GM19351 (cell line): ENCODE data around the gene AGA.

Source experiments
- ATAC-seq: cut with Tn5 transposase; IDR thresholded peaks from one replicate; pipeline ENCODE4 v1.9.1; 2021; ENCODE audit warnings: mild to moderate bottlenecking, moderate library complexity; ENCODE audit not compliant: unreplicated experiment

Gene AGA

DNA sequence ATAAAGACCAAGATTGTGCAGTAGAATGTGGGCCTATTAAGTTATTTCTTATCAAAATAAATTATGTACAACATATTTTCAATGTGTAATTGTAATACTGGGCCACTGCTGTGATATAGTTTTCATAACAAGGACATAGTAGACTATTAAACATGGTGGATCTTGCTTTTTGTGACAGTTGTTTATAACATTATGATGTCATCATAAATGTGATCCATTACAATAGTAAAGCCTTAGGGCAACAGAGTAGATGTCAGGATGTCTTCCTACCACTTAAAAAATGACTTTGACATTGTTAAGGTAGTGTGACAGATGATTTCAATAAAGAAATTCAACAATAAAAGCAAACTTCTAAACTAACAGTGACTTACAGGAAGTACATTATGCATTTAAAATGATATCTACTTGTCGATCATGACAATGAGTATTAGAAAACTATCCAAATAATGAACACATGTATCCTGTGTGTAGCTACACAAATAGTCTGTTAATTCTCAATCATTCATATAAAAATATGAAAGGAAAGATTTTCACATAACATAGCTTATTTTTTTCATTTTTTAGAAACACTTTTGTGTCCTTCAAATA is 5.3 kb upstream of the AGA start:
- no peak for ATAC-seq

DNA sequence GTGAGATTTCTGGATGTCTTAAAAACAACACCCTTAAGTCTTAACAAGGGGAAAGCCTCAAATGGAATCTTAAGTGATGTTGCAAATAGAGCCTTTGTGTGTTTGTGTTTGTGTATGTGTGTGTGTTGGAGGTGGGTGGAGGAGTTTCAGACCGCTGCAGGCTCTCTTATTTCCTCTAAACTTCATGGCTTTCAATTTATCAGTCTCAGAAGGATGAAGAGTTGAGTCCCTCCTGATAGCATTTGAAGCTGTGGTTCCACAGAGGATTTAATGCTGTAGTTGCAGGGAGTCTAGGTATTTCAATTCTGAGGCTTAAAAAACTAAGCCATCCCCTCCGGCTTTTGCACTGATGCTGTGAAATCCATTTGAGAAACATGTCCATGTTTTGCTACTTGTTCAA is 4.3 kb upstream of the AGA start:
- ATAC-seq: no peak

DNA sequence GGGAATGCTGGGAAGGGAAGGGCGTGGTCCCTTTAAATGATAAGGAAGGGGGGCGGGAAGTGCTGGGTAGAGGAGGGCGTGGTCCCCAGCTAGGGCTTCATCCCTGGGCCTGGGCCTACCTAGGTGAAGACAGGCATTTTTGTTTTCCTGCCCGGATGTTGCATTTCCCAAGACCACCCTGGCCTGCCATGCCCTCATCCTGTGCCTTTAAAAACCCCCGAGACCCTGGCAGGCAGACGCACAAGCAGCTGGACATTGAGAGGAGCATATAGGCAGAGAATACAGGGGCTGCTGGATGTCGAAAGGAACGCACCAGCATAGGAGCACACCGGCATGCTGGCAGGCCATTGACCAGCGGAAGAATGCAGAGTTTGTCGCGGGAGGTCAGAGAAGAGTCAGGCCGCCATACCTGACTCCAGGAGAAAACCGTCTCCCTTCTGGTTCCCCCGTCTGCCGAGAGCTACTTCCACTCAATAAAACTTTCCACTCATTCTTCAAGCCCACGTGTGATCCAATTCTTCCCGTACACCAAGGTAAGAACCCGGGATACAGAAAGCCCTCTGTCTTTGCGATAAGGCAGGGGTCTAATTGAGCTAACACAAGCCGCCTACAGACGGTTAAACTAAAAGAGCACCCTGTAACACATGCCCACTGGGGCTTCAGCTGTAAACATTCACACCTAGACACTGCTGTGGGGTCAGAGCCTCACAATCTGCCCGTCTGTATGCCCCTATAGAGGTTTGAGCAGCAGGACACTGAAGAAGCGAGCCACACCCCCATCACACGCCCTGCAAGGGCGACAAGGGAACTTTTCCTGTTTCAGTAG is 2.9 kb upstream of the AGA start:
- no peak for ATAC-seq

DNA sequence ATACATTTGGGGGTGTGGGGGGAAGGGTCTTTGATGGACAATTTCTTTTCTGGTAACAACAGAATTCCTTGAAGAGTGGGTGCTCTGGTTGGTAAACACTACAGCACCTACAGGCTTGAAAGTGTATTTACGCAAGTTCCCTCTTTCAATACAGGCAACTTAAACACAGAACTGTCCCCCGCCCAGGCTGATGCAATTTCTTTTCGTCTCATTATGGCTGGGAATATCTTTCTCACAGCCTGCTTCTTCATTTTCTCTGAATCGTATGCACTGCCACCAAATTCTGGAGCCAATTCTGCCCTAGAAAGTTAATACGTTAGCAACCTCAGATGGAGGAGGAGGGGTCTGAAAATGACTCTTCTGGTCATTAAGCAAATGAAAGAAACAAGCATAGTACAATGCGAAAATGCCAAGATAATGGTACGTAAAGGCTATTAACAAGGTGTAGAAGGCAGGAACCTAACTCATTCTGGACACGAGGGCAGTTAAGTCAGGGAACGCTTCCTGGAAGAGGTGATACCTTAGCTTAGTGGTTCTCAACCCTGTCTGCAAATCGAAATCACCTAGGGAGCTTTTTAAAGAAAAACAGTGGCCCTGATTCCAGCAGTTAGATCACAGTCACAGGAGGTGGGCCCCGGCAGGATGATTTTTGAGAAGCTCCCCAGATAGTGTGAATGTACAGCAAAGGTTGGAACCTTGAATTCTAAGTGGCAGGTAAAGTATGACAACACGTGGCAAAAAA is 1.0 kb downstream of the AGA start:
- peak; percentile 42 for ATAC-seq

DNA sequence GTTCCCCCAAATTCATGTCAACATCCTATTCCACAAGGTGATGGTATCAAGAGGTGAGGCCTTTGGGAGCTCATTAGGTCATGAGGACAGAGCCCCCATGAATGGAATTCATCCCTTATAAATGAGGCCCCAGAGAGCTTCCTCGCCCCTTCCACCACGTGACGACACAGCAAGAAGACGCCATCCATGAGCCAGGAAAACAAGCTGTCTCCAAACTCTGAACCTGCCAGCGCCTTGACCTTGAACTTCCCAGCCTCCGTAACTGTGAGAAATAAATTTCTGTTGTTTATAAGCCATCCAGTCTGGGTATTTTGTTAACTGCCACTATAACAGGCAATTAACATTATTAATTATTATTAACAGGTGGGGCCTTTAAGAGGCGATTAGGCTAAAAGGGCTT is 5.8 kb downstream of the AGA start:
- ATAC-seq: no peak

DNA sequence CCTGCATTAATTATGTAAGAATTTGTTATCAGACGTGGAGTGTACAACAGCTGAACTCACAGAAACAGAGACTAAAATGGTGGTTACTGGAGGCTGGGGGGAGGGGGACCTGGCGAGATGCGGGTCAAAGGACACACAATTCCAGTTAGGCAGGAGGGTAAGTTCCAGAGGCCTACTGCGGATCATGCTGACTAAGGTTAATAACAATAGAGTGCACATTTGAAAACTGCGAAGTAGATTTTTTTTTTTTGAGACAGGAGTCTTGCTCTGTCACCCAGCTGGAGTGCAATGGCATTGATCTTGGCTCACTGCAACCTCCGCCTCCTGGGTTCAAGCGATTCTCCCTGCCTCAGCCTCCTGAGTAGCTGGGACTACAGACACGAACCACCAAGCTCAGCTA is 7.6 kb downstream of the AGA start:
- no peak for ATAC-seq

DNA sequence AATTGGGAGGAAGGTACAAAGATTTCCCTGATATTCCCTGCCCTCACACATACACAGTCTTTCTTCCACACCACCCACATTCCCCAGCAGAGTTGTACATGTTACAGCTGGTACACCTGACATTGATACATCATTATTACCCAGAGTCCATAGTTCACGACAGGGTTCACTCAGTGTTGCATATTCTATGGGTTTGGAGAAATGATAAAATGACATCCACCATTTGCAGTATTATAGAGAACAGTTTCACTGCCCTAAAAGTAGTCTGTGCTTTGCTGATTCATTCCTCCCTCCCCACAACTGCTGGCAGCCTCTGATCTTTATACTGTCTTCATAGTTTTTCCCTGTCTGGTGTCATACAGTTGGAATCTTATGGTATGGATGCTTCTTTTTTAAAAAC is 15.0 kb downstream of the AGA start:
- ATAC-seq: no peak

DNA sequence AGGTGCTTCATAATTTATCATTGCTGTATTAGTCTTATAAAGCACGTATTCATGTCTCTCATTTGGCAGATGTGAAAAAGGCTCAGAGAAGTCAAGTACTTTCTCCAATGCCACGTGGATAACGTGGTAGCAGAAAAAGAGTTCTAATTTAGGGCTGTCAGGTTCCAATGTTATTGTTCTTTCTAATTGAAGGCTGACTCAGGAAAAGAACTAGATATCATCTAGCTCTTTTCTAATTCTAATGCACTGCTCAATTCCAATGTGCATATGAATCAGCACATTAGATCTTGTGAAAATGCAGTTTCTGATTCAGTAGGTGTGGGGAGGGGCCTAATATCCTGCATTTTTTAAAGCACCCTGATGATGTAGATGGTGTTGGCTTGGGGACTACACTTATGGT is 22.8 kb downstream of the AGA start:
- no peak for ATAC-seq

DNA sequence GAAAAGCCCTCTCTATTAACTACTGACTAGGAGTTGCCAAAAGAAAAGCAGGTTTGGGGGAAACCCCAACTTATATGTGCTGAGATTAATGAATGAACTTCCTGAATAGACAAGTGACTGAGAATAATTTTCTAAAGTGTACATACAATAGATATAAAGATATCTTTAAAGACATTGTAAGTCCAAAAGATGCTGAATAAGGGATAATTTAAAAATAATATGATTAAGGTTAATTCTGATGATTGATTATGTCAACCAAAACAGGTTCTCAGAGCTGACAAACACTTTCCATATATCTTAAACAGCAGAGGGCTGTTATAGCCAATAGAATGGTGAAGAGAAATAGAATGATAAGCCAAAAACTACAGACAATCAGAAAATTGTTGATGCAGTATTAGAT is 28.6 kb downstream of the AGA start:
- ATAC-seq: no peak

DNA sequence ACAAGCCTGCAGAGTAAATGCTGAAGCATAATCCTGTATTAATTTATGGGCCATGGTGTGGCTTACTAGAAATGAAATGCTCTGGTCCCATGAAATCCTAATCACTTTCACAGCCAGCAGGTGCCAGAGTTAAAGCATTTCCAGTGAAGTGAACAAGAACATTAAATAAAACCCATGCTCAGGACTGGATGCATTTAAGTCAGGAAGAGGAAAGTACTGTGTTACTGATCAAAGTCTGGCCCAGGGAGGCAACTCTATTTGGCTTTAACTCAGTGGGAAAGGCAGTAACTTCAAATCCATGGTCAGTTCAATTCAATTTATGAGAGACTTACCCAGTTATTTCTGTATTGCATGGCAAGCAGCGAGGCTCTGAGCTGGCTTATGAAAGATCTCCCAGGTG is 29.2 kb downstream of the AGA start:
- ATAC-seq: no peak

DNA sequence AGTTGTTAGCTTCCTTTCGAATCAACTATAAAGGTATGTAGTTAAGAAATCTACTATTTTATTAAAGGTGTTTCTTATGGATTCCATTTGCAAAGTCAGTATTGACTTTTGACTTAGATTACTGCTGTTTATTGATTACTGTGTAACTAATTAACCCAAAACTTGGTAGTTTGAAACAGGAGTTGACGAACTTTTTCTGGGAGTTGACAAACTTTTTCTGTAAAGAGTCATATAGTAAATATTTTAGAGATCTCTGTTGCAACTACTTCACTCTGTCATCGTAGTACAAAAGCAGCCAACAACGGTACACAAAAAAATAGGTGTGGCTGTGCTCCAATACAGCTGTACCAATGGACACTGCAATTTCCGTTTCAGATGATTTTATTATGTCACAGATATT is 30.2 kb downstream of the AGA start:
- no peak for ATAC-seq

DNA sequence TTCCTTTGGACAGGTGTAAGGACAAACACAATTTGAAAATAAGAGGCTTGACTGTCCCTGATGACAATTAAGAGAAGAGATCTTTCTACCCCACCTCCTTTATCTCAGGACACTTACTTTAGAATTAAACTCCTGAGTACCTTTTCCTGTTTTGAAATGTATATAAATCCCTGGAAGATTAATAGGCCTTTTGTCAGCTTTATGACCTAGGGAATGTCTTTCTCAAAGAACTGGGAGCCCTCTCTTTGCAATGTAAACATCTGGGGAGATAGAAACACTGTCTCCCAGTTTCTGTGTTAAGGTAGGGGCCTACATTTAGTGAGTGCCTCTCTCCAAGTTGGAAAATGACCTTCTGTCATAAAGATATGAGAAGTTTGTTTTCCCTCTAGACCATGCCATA is 31.7 kb downstream of the AGA start:
- ATAC-seq: no peak

DNA sequence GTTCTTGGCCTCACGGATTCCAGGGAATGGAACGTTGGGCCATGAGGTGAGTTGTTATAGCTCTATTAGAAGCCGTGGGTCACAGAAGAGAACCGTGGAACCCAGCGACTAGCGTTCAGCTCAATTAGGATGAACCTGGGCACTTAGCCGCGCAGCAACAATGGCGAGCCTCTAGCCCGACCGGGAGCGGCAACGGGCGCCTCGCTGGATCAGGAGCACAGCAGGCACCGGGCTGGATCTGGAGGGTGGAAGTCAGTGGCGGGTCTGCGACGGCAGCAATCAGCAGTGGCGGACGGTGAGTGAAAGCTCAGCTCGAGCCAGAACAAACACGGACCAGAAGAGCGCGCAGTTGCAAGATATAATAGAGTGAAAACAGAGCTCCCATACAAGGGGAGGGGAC is 34.2 kb downstream of the AGA start:
- ATAC-seq: no peak

DNA sequence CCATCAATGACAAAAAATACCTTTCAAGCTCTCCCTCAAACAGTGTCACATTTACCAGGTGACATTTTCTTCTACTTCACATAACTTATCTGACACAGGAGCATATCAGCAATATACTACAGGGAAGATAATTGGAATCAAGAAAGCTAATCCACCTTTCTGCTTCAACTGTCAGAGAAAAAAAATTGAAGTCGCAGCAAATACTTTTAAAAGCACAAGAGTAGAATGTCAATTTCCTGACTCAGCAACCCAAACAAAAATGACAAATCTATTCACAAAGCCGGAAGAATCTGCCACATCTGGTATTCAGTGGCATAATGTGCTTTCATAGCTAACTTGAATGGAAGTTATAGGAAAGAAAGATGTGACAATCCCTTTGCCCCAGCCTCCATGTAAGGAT is 36.7 kb downstream of the AGA start:
- ATAC-seq: no peak

DNA sequence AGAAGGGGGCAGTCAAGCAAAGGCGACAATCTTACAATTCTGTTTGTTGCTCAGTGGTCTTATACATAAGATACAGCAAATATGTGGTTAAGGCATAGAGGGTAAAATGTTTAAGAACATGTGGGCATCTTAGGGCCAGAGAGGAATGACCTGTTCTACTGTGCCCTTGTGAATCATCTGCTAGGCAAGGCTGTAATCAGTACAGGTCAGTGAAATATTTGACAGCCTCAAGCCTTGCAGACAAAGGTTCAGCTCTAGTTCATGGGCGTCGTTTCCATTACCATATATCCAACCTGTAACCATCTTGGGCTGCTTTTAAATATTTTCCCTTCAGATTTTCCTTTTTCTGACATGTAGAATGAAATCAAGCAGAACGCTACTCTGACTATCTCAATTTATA is 37.3 kb downstream of the AGA start:
- no peak for ATAC-seq

DNA sequence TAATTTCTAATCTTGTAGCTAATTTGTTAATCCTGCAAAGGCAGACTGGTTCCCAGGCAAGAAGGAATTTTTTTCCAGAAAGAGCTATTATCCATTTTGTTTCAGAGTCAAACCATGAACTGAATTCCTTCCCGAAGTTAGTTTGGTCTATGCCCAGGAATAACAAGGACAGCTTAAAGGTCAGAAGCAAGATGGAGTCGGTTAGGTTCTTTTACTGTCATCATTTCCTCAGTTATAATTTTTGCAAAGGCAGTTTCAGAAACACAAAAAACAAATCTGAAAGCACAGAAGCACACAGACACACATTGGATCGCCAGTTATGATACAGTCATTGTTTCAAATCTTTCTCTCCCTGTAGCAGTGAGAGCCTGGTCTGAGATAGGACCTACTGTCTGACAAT is 37.9 kb downstream of the AGA start:
- no peak for ATAC-seq

DNA sequence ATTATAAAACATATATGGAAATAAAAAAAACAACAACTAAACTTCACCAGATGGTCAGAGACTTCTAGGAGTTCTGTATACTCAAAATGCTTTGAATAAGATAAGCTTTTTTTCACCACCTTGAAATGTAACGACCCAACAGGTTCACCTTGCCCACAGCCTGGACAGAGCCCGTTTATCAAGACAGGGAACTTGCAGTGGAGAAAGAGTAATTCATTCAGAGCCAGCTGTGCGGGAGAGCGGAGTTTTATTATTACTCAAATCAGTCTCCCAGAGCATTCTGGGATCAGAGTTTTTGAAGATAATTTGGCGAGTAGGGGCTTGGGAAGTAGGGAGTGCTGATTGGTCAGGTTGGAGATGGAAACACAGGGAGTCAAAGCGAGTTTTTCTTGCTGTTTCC is 38.5 kb downstream of the AGA start:
- ATAC-seq: no peak

DNA sequence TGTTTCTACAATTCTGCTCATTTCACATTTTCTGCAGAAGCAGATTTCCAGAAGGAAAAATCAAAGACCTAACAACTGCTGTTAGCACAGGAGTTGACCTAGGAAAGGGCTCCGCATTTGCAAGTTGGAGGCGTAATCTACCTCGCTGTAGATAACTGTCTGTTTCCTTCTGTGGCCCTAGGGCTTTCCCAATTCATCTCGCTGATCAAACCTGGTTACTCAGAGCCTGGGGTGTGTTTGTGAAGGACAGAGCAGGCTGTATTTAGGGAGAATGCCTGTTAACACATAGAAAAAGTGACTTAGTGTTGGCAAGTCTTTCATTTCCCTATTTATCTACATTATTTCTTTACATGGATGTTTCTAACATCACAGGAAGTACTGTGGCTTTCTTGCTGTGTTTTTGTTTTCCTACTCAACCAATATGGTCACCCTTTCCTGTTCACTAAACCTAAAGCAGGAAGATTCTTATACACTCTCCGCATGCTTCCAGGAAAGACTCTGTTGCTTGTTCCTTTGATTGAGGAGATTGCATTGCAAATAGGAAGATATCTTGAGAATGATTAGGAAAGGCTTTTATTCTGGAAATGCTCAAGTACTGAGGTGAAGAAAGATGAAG is 40.5 kb downstream of the AGA start:
- ATAC-seq: no peak

DNA sequence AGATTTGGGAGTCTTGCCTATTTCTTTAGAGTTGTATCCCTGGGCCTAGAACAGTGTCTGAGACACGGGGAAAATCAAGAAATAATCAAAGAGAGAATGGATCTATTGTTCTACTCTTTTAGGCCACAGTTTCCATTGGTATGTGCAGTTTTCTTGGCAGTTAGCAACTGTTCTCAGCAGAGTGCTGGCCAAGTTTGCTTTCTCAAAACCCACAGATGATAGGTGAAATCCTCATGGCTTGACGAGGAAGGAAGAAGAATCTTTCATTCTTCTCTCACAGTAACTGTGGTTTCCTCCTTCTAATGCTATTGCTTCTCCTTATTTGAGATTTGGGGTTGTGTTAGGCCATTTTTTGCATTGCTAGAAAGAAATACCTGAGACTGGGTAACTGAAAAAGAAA is 42.2 kb downstream of the AGA start:
- no peak for ATAC-seq

DNA sequence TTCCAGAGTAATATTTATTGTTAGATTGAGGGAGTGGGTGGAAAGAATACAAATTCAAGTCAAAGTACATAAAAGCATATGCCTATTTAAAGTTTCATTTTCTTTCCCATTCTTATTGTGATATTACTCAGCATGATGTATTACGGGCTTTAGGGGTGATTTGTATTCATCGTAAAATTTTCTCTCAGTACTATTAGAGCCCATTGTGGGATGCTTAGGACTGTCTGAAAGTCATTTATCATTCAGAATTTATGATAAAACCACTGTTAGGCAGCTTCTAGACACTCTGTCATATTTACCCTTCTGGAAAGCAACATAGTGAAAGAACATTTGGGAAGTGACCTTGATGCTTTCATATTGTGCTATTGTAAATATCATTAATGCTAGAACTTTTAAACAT is 45.9 kb downstream of the AGA start:
- ATAC-seq: no peak

DNA sequence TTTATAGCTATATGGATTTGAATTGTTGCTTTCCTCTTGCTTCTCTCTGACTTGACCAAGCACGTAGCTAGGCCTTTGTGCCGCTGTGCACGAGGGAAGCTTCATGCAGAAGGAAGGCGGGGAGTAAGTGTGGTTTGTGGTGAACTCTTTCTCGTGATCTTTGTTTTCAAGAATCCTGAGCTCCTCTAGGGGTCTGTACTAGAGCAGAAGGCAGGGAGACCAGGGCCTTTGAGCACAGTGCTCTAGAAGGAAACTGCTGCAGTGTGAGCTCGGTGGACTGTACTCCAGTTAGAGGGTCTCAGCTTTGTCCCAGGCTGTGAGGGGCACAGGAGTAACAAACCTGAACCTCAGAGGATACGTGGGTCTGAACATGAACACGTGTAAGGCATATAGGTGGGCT is 49.0 kb downstream of the AGA start:
- peak; percentile 71 for ATAC-seq

DNA sequence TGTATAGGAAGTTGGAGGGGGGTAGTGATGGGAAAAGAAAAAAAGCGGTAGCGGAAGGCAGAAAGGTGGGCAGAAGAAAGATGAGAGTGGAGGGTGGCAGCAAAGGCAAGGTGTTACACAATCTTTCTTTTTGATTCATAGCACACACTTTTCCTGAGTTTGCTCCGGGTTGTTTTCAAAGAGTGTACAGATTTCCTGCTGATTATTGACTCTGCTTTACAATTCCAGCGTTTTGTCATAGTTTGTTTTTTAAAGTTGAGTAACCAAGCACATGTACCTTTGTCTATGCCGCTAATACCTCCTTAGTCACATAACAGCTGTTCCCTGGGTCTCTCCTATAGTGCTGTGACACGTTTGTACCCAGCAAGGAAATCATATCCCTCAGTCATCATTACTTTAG is 50.3 kb downstream of the AGA start:
- no peak for ATAC-seq
